ENCODE results near the gene DAW1.

DAW1 gene

GRCh38 chr2:227855440-227855839 is 16.0 kb upstream of the DAW1 start:
- TF ChIP-seq CTCF (IDR thresholded peaks at IDR 0.05; ENCODE audit: insufficient read depth, low read length, missing control alignments): no peak
- POLR2A ChIA-PET: no interaction called here
- DNase-seq (ENCODE audit: low read depth, low spot score): no peak
- CTCF ChIA-PET: interaction anchor here (2.4 kb wide), 1 partner anchor 8 kb away, joined by 19 read pairs; no protein-coding TSS in a partner anchor
- H3K4me3 ChIP-seq (ENCODE audit: low read depth, low read length): no peak overlapping the region

GRCh38 chr2:227856697-227857096 is 14.7 kb upstream of the DAW1 start:
- POLR2A ChIA-PET: no interaction called here
- DNase-seq (ENCODE audit: low read depth, low spot score): no peak
- CTCF ChIA-PET: no interaction called here
- H3K4me3 ChIP-seq (ENCODE audit: low read depth, low read length): no peak overlapping the region
- no peak for TF ChIP-seq CTCF (IDR thresholded peaks at IDR 0.05; ENCODE audit: insufficient read depth, low read length, missing control alignments)

- ChIA-PET POLR2A (no interaction called here), CTCF (interaction anchor here (0.7 to 4.2 kb wide), 9 partner anchors 9 to 455 kb away, joined by 3 to 40 read pairs (median 5); partner anchors contain the start of gene DAW1)
- H3K4me3 ChIP-seq (ENCODE audit: low read depth, low read length): no peak overlapping the region
- DNase-seq (ENCODE audit: low read depth, low spot score): no peak
- TF ChIP-seq CTCF (IDR thresholded peaks at IDR 0.05; ENCODE audit: insufficient read depth, low read length, missing control alignments): no peak
These were observed 11.2 kb upstream of the DAW1 start for GRCh38 chr2:227860221-227860641.

GRCh38 chr2:227861011-227861410 is 10.4 kb upstream of the DAW1 start:
- DNase-seq (ENCODE audit: low read depth, low spot score): no peak
- TF ChIP-seq CTCF (IDR thresholded peaks at IDR 0.05; ENCODE audit: insufficient read depth, low read length, missing control alignments): no peak
- POLR2A ChIA-PET: no interaction called here
- CTCF ChIA-PET: interaction anchor here (0.7 to 4.2 kb wide), 14 partner anchors 9 to 456 kb away, joined by 3 to 40 read pairs (median 5); partner anchors contain the start of gene DAW1
- no peak overlapping the region for H3K4me3 ChIP-seq (ENCODE audit: low read depth, low read length)

- H3K4me3 ChIP-seq (ENCODE audit: low read depth, low read length): no peak overlapping the region
- DNase-seq (ENCODE audit: low read depth, low spot score): no peak
- peak; percentile 45 for TF ChIP-seq CTCF (IDR thresholded peaks at IDR 0.05; ENCODE audit: insufficient read depth, low read length, missing control alignments)
- ChIA-PET CTCF (interaction anchor here (0.7 to 4.2 kb wide), 25 partner anchors 8 to 737 kb away, joined by 3 to 40 read pairs (median 5); partner anchors contain the start of gene DAW1), POLR2A (interaction anchor here (0.8 kb wide), 1 partner anchor 9 kb away, joined by 3 read pairs; the partner anchor contains the start of gene DAW1)
These were observed 9.1 kb upstream of the DAW1 start for GRCh38 chr2:227862227-227862740.

GRCh38 chr2:227862741-227863588 is 8.5 kb upstream of the DAW1 start:
- ChIA-PET CTCF (interaction anchor here (0.7 to 4.2 kb wide), 20 partner anchors 9 to 738 kb away, joined by 3 to 40 read pairs (median 5); partner anchors contain the start of gene DAW1), POLR2A (interaction anchor here (0.8 kb wide), 1 partner anchor 8 kb away, joined by 3 read pairs; the partner anchor contains the start of gene DAW1)
- peak; percentile 9 for TF ChIP-seq CTCF (IDR thresholded peaks at IDR 0.05; ENCODE audit: insufficient read depth, low read length, missing control alignments)
- H3K4me3 ChIP-seq (ENCODE audit: low read depth, low read length): no peak overlapping the region
- peak; percentile 59 for DNase-seq (ENCODE audit: low read depth, low spot score)
